ENCODE measurements around the gene TRAIP.
"Not testable (repeated sequence)": the region's sequence is repeated elsewhere in the genome, so short reads cannot be mapped to it uniquely, and the experiment has no call there.

TRAIP gene

GRCh38 chr3:49872801-49873281 lies 16.5 kb upstream of the TRAIP start:
- no peak for DNase-seq

DNA sequence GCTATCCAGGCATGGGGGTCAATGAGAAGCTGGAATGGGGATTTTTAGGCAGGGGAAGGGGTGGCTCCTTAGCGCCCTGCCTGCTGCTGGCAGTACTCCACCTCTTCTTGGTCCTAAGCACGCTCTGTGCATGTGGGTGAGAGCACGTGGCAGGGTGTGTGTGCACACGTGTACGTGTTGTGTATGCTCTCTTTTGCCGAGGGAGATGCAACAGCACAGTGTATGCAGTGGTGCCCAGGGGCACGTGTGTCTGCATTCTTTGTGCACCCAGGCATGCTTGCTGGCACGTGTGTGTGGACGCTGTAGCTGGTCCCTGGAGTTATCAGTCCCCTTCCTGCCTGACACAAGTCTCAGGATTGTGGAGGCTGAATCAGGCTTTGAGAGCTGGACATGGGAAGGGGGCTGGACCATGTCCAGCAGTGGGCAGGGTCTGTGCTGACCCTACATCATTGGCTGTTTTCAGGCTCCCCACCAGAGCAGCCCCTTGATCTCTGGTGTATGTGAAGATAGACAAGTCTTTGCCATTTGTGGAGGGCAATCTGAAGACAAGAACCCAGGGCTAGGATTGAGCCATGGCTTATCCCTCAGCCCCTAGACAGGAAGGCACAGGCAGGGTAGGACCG lies 15.3 kb upstream of the TRAIP start:
- no peak for DNase-seq

DNA sequence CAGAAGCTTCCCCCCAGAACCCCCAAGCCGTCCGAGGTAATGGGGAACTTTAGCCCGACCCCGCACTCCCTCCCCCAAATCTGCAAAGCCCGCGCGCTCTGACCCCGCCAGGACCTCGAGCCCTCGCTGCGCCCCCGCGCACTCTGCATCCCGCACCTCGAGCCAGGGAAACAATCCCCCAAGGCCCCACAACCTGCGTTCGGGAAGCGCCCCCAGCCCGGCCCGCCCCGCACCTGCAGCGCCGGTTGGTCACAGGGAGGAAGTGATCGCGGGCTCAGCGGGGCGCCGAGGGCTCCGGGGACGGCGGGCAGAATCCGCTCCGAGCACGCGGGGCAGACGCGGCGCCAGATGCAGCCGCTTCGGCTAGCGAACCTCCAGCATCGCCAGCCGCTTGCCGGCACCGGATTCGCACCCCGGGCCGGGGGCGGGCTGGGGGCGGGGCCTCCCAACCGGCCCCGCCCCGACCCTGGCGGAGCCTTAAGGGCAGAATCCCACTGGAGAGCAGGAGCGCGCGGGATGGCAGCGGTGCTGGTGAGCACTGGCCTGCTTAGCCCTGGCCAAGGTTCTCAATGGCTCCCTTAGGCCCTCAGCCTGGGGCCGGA lies 13.3 kb upstream of the TRAIP start, which contains the start of gene CAMKV:
Gene CAMKV (minus strand): TSS at position 382 of the 602 bp plus-strand sequence. CDS start 7,518 bp downstream, outside the sequence.
- no peak for DNase-seq

DNA sequence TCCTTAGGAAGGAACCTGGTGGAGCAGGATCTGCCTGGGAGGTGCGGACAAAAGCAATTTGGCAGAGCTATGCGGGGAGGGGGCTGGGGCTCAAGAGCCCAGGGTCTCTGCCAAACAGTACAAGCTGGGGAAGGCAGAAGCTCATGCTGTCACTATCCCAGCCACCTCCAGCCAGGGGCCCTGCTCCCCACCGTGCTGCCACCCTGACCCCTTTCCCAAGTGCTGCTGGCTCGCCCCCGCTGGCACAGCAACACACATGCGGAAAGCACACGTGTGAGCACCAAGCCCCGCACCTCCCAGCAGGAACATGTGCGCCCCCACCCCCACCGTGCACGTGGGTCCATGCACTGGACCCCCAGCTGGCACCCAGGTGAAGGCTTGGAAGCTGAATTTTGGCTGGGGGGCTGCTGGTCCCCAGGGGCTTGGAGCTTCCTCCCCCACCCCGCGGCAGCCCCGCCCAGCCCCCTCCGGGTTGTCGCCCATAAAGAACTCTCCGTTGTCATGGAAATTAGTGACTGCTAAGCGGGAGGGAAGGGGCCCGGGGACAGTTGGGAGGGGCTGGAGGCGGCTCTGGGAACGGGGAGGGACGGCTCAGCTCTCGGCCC lies 12.6 kb upstream of the TRAIP start:
- DNase-seq = no peak

- DNase-seq = no peak
These were observed 11.5 kb upstream of the TRAIP start for GRCh38 chr3:49867871-49868321.

GRCh38 chr3:49867400-49867799 lies 11.0 kb upstream of the TRAIP start:
- no peak for DNase-seq

DNA sequence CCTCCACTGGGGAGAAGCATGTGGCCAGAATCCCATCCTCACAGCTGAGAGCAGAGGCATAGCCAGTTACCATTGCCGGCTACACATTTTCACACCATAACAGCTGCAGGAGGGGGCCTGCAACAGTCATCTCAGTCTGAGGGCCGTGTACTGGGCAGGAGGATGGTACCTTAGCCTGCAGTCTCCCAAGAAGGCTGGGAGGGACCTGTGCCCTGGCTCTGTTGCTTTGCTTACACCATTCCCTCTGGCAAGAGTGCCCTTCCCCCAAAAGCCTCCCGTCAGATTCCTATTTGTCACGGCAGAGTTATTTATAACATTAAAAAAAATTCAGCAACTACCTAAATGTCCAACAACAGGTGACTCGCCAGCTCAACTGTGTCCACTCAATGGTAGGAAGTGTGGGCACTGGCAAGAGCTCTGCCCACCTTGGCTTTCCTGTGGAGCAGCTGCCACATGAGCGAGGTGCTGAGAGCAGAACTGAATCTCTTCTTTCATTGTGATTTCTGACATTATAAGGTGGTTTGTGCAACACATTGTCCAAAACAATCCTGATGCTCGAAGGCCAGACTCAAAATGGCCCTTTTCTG lies 8.9 kb upstream of the TRAIP start:
- DNase-seq = no peak

GRCh38 chr3:49864505-49864904 lies 8.1 kb upstream of the TRAIP start:
- no peak for DNase-seq

DNA sequence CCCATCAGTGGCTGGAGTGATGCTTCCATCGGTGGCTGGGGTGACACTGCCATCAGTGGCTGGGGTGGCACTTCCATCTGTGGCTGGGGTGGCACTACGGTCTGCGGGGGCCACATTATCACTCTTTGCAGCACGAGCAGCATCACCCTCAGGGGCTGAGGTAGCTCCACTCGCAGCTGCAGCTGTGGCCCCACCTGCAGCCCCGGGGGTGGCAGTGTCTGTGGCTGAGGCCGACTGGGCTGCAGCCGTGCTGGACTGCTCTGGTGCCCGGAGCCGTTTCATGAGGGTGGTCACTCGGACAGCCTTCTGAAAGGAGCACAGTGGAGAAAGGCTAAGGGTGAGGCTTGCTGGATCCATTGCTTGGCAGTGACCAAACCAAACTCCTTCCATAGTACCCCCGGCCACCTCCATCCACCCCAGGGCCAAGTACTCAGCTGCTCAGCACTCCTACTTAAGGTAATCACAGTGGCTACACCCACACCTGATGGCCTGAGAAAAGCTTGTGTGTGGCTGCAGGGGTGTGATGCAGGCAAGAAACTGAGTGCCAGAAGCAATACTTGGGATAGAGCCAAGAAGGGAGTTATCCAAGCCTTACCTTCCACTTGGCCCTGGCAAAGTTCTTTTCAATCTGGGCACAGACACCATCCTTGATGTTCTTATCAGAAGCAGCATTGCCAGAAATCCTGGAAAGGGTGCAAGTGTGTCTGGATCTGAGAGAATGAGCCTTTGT lies 3.4 kb upstream of the TRAIP start:
- DNase-seq = no peak

- no peak for DNase-seq
These were observed 702 bp downstream of the TRAIP start for GRCh38 chr3:49855662-49856061.

DNA sequence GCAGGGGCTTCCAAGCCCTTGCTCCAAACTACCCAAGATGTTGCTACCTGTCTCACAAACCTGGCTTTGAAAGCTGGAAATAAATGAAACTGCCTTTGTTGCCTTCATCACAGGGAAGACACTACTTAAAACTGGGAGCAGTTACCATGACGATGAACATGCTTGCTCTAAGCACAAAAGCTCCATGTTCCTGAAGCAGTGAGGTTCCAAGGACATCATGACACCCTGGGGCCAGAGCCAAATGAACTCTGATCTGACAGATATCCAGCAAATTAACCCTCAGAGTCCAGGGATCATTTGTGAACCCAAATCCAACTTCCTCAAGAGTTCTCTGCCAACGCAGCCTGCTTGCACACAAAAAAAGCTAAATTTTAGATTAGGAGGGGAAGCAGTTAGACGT lies 10.7 kb downstream of the TRAIP start:
- DNase-seq = no peak

DNA sequence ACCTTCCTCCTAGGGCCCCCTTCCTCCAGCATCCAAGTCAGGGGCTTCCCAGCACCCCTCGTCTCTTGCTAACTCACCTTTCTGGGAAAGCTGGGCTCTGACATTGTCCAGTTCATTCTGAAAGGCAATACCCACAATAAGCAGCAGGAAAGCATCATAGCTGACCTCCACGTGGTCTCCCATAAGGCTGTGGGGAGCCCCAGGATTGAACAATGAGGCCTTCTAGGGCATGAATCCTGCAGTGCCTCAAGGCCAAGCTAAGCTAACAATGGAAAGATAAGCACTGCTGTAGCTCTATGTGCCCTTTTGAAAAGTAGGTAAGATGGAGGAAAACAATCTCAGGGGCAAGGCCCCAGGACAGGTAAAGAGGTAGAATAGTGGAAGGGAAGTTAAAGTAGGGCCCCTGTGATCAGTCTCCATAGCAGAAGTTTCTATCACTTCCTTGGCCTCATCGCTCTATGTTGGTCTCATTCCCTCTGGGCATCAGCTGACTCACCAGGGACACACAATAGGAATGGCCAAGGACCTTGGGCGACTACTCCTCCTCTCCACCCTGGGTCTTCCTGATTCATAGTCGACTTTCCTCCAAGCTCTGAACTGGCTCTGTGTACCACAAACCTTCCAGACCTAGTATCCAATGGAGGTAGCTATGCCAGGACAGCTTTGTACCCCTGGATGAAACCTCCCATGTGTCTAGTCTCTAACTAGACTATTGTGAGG lies 11.7 kb downstream of the TRAIP start:
- no peak for DNase-seq

DNA sequence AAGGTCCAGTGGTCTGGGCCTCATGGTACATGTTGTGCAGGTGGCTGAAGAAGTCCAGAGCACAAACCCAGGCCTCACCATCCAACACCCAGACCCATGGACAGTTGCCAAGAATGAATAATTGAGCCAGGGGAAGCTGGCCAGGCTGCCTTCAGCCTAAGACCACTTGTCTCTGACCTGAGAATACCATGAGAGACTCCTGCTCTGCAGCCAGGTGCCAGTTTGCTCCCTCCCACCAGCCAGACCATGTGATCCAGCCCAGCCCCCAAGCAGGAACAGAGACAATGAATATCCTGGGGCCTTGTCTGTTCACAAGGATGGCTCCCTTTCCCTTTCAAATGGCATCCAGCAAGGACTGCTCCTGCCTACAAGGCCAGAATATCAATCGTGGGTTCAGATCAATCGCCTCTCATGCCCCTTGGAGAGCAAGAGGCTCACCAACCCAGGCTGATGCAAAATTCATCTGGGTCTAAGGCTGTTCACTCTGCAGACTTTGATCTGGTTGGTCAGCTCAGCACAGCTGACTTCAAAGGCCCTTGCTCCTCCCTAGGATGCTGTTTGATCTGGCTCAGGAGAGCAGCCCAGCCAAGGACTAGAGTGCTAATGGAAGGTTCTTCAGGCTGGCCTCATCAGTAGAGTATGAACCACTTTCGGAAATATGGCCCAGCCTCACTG lies 13.4 kb downstream of the TRAIP start:
- DNase-seq = no peak

DNA sequence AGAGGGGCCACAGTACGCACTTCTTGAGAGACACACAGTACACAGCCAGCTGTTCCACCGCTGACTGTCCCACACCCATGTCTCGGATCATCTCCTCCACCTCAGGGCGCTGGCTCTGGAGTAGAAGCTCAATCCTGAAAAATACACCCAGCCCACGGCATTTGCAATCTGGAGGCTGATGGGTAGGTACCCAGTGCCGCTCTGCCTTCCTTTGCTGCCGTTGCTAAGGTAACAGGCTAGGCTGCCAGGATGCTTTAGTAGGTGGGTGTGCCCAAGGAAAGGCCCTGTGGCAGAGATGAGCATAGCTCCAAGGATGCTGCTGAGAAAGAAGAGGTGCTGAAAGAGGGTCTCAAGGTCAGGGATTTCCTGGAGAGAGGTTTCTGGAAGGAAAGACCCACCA lies 14.6 kb downstream of the TRAIP start:
- no peak for DNase-seq

GRCh38 chr3:49841126-49841696 lies 15.2 kb downstream of the TRAIP start:
- no peak for DNase-seq

DNA sequence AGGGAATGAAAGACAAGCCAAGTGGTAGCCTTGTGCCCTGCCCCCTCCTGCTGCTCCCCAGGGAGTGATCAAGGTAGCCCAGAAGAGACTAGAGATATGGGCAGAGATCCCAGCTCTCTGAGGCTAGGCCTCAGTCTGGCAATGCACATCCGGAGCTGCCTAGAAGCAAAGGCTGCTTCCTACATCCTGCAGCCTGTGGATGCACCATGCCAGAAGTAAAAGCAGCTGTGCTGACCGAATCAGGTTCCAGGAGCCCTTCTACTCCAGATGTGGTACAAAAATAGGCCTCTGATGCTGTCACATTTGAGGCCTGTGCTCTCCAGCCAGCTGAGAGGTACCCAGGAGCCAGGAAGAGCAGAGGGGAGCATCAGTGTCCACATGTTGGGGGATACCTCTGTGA lies 16.0 kb downstream of the TRAIP start:
- DNase-seq = no peak

- no peak for DNase-seq
These were observed 17.1 kb downstream of the TRAIP start for GRCh38 chr3:49839193-49839809.

GRCh38 chr3:49831341-49831740 lies 25.0 kb downstream of the TRAIP start:
- DNase-seq = no peak

DNA sequence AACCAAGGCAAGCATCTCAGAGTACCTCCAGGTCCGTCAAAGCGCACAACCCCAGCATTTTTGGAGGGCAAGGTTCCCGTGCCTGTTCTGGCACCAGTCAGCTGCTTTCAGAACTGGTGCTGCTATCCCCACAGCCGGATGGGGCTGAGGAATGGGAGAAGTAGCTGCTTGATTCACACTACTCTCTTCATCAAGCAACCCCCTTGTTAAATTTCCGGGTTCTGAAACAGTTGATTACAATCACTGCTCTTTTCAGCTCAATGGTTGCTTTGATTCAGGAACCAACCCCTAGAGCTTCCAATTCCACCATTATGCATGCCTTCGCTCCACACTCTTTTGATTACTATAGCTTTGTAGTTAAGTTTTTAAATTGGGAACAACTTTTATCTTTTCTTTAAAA lies 30.3 kb downstream of the TRAIP start:
- no peak for DNase-seq

- not testable (repeated sequence) for DNase-seq
These were observed 33.2 kb downstream of the TRAIP start for GRCh38 chr3:49823131-49823530.
